SU-DHL-6 (cell line): ENCODE measurements around the gene HM13.

Experiments
- H2AFZ ChIP-seq: fragments of 200-600 bp; sonication (generic); 2 replicates; pipeline ENCODE4 v1.6.1; 2014; ENCODE audit warnings: low read depth, mild to moderate bottlenecking, moderate library complexity, mixed read lengths, antibody characterized with exemption, low read length; ENCODE audit not compliant: severe bottlenecking
- H3F3A ChIP-seq: fragments of 200-600 bp; shearing (Covaris generic); 2 replicates; pipeline ENCODE4 v1.6.0; 2016; ENCODE audit warnings: antibody characterized with exemption, mild to moderate bottlenecking; ENCODE audit not compliant: insufficient read depth
- H3K27ac ChIP-seq: fragments of 200-600 bp; sonication (generic); 2 replicates; pipeline ENCODE4 v1.5.1; 2016; ENCODE audit warnings: low read depth, mild to moderate bottlenecking, low read length, moderate library complexity, mixed read lengths
- H3K27me3 ChIP-seq: fragments of 200-600 bp; sonication (generic), shearing (Covaris generic); 2 replicates; pipeline ENCODE4 v1.6.0; 2014; ENCODE audit warnings: mild to moderate bottlenecking, low read length
- H3K36me3 ChIP-seq: fragments of 200-600 bp; sonication (generic); 2 replicates; pipeline ENCODE4 v1.6.1; 2014; ENCODE audit warnings: mild to moderate bottlenecking, low read length, mixed read lengths
- H3K4me2 ChIP-seq: fragments of 300-600, 200-600 bp; shearing (Covaris generic), sonication (generic); 2 replicates; pipeline ENCODE4 v1.6.0; 2014; ENCODE audit warnings: low read length, low read depth, mild to moderate bottlenecking; ENCODE audit not compliant: poor library complexity, severe bottlenecking
- H3K4me3 ChIP-seq: fragments of 200-600 bp; sonication (generic); 2 replicates; pipeline ENCODE4 v1.5.1; 2014; ENCODE audit warnings: antibody characterized with exemption, low read length, mild to moderate bottlenecking, mixed read lengths; ENCODE audit not compliant: insufficient read depth, poor library complexity, severe bottlenecking
- H3K79me2 ChIP-seq: fragments of 200-600 bp; sonication (generic); 2 replicates; pipeline ENCODE4 v1.6.1; 2014; ENCODE audit warnings: mild to moderate bottlenecking, low read length, moderate library complexity; ENCODE audit not compliant: insufficient read depth
- H3K9ac ChIP-seq: fragments of 200-600 bp; sonication (generic); 2 replicates; pipeline ENCODE4 v1.7.0; 2014; ENCODE audit warnings: mild to moderate bottlenecking, low read length
- H3K9me2 ChIP-seq: fragments of 200-600 bp; sonication (generic); replicated peaks from 2 replicates; pipeline ENCODE4 v1.6.1; 2014; ENCODE audit warnings: low read length; ENCODE audit not compliant: insufficient read depth
- H3K9me3 ChIP-seq: fragments of 200-600 bp; sonication (generic); 2 replicates; pipeline ENCODE4 v1.6.1; 2014; ENCODE audit warnings: low read length, mixed read lengths; ENCODE audit not compliant: insufficient read depth
- H4K20me1 ChIP-seq: fragments of 200-600 bp; sonication (generic); 2 replicates; pipeline ENCODE4 v1.6.1; 2014; ENCODE audit warnings: low read depth, mild to moderate bottlenecking, antibody characterized with exemption, low read length, moderate library complexity, mixed read lengths
- EZH2phosphoT487 ChIP-seq: fragments of 200-600 bp; sonication (generic), shearing (Covaris generic); conservative IDR thresholded peaks from 2 replicates; pipeline ENCODE4 v1.6.1; 2018; ENCODE audit warnings: mild to moderate bottlenecking, antibody characterized with exemption, low read length, moderate library complexity, mixed read lengths
- TF ChIP-seq, protein P1 (sequence below): fragments of 200-600 bp; sonication (generic); IDR thresholded peaks from one replicate; pipeline ENCODE4 v1.5.1; 2017; ENCODE audit warnings: antibody characterized with exemption, mild to moderate bottlenecking, low read length, moderate library complexity; ENCODE audit not compliant: insufficient read depth, poor library complexity, severe bottlenecking

The HM13 gene

DNA sequence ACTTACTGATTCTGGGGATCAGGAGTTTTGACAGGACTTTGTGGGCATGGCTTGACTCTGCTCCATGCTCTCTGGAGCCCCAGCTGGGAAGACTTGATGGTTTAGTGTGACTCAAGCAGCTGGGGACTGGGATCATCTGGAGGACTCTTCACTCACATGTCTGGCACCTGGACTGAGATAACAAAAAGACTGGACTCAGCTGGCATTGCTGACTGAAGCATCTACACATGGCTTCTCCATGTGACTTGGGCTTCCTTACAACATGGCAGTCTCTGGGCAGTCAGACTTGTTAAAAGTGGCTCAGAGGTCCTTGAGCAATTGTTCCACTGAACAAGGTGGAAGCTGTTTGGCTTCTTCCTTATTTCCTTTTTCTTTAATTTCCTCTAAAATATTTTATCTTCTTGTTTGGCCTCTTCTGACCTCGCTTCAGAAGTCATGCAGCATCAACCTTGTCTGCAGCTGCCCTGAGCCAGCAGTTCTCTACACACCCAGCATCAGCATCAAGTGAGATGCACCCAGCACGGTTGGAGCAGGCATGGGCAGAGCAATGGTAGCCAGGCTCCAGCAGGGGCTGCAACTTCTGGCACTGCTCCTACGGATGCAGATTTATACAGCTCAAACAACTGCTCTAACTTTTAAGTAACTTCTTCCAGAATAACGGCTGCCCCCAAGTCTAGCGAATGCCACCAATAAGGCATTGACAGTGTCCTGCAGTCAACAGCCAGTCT, 5.6 kb upstream of the HM13 start:
- Histone ChIP-seq H3F3A (no peaks in the 10 kb centered on the region), H3K79me2 (no peaks in the 10 kb centered on the region), H3K4me3 (no peak overlapping the region), H3K36me3 (no peaks in the 10 kb centered on the region), H3K9ac (no peak overlapping the region), H3K4me2 (no peak overlapping the region), H3K9me3 (no peaks in the 10 kb centered on the region), H3K9me2 (no peaks in the 10 kb centered on the region), H4K20me1 (no peaks in the 10 kb centered on the region), H3K27ac (no peak overlapping the region), H2AFZ (no peak overlapping the region), H3K27me3 (no peaks in the 10 kb centered on the region)
- TF ChIP-seq, protein P1, sequence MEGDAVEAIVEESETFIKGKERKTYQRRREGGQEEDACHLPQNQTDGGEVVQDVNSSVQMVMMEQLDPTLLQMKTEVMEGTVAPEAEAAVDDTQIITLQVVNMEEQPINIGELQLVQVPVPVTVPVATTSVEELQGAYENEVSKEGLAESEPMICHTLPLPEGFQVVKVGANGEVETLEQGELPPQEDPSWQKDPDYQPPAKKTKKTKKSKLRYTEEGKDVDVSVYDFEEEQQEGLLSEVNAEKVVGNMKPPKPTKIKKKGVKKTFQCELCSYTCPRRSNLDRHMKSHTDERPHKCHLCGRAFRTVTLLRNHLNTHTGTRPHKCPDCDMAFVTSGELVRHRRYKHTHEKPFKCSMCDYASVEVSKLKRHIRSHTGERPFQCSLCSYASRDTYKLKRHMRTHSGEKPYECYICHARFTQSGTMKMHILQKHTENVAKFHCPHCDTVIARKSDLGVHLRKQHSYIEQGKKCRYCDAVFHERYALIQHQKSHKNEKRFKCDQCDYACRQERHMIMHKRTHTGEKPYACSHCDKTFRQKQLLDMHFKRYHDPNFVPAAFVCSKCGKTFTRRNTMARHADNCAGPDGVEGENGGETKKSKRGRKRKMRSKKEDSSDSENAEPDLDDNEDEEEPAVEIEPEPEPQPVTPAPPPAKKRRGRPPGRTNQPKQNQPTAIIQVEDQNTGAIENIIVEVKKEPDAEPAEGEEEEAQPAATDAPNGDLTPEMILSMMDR = no peak
- TF ChIP-seq EZH2phosphoT487 = no peak

DNA sequence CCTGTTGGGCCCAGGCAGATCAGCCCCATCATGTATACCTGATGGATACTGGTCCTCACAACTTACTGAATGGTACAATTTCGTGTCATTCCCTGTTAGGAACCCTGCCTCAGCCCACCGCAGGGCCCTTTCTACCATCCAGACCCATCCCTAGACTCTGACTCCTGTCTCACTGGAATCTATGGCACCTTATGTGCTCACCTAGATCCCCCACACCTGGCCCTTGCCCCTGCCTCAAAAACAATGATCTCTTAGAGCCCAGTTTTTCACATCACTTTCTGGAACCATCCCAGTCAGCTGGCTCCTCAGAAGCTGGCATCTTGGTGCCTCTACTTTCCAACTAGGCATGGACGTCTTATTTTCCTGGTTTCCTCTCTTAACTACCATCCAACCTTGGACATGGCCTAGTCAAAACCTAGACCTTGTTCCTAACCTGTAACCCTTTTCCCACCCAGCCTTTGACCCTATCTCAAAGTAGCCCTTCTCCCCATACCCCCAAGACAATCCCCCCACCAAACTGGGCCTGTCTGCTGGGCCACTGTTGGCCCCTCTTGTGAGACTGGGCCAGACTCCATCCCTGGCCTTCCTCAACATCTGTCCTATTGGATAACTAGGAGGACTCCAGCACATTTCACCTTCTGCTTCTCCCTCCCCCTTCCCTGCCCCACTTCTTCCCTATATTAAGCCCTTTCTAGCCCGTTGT, 981 bp downstream of the HM13 start:
- TF ChIP-seq, protein P1 = no peak
- TF ChIP-seq EZH2phosphoT487 = no peak
- peak overlapping the region; percentile 79 for H3K4me2 ChIP-seq
- H2AFZ ChIP-seq = peak overlapping the region; percentile 90
- no peaks in the 10 kb centered on the region for H3K9me2 ChIP-seq
- H3K27me3 ChIP-seq = no peaks in the 10 kb centered on the region
- H4K20me1 ChIP-seq = no peaks in the 10 kb centered on the region
- no peaks in the 10 kb centered on the region for H3K9me3 ChIP-seq
- H3K9ac ChIP-seq = peak overlapping the region; percentile 86
- H3K4me3 ChIP-seq = peak overlapping the region; percentile 91
- H3F3A ChIP-seq = no peaks in the 10 kb centered on the region
- H3K27ac ChIP-seq = no peak overlapping the region
- H3K79me2 ChIP-seq = peaks cover 51% of the 10 kb centered on the region
- H3K36me3 ChIP-seq = no peaks in the 10 kb centered on the region

DNA sequence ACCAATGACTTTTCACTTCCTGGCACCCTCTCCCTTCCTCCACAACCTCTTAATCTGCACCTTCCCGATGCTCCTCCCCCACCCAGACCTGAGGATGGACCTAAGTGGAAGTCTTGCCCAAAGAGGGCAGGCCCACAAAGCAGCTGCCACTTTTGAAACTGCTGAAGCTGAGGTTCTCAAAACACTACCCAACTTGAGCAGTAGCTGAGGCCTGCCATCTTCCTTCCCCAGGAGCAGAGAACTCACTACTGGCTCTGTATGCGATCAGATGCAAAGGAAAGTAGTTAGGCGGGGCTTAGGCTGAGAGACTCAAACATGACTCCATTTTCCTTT, 1.5 kb downstream of the HM13 start:
- Histone ChIP-seq H3K27ac (no peak overlapping the region), H3K79me2 (peaks cover 56% of the 10 kb centered on the region), H3F3A (no peaks in the 10 kb centered on the region), H4K20me1 (no peaks in the 10 kb centered on the region), H3K4me3 (peak overlapping the region; percentile 91), H3K4me2 (peak overlapping the region; percentile 79), H3K36me3 (no peaks in the 10 kb centered on the region), H3K27me3 (no peaks in the 10 kb centered on the region), H3K9ac (peak overlapping the region; percentile 86), H2AFZ (no peak overlapping the region), H3K9me2 (no peaks in the 10 kb centered on the region), H3K9me3 (no peaks in the 10 kb centered on the region)
- TF ChIP-seq, protein P1 = no peak
- TF ChIP-seq EZH2phosphoT487 = no peak
